GM19324 (cell line): ENCODE measurements around the gene IL4R.
A peak's percentile ranks its signal among the peaks of the same experiment; 100 is the strongest.
"Not testable (repeated sequence)": the region's sequence is repeated elsewhere in the genome, so short reads cannot be mapped to it uniquely, and the experiment has no call there.

ENCODE experiments used
- ATAC-seq: cut with Tn5 transposase; IDR thresholded peaks from one replicate; pipeline ENCODE4 v1.9.1; 2021; ENCODE audit warnings: mild to moderate bottlenecking, moderate library complexity; ENCODE audit not compliant: unreplicated experiment, low FRiP score

The IL4R gene

GRCh38 chr16:27313422-27314160 lies at the start of gene IL4R:
TSS of gene IL4R (plus strand) at chr16:27313974. CDS start at chr16:27340204, 26,230 bp downstream.
- ATAC-seq: peak; percentile 61

- no peak for ATAC-seq
These were observed 49.6 kb upstream of the IL4R start for GRCh38 chr16:27264151-27264550.

GRCh38 chr16:27265982-27266381 lies 47.8 kb upstream of the IL4R start:
- no peak for ATAC-seq

GRCh38 chr16:27267037-27267677 lies 46.6 kb upstream of the IL4R start:
- ATAC-seq: no peak

GRCh38 chr16:27268376-27269299 lies 45.1 kb upstream of the IL4R start, which contains the start of gene NSMCE1:
TSS of gene NSMCE1 (minus strand) at chr16:27268772. CDS start at chr16:27257570, 11,202 bp downstream.
- ATAC-seq: peak; percentile 82

GRCh38 chr16:27269300-27270150 lies 44.2 kb upstream of the IL4R start:
- no peak for ATAC-seq

GRCh38 chr16:27270349-27270748 lies 43.4 kb upstream of the IL4R start:
- ATAC-seq: no peak

GRCh38 chr16:27272076-27272475 lies 41.7 kb upstream of the IL4R start:
- ATAC-seq: no peak

GRCh38 chr16:27272697-27273096 lies 41.1 kb upstream of the IL4R start:
- not testable (repeated sequence) for ATAC-seq

GRCh38 chr16:27273330-27273669 lies 40.5 kb upstream of the IL4R start:
- ATAC-seq: no peak

- no peak for ATAC-seq
These were observed 39.9 kb upstream of the IL4R start for GRCh38 chr16:27273670-27274423.

GRCh38 chr16:27274424-27274874 lies 39.3 kb upstream of the IL4R start:
- not testable (repeated sequence) for ATAC-seq

- no peak for ATAC-seq
These were observed 38.4 kb upstream of the IL4R start for GRCh38 chr16:27275394-27275793.

GRCh38 chr16:27281243-27281642 lies 32.5 kb upstream of the IL4R start:
- no peak for ATAC-seq

- ATAC-seq: no peak
These were observed 28.7 kb upstream of the IL4R start for GRCh38 chr16:27284865-27285675.

- ATAC-seq: no peak
These were observed 28.0 kb upstream of the IL4R start for GRCh38 chr16:27285676-27286196.

- ATAC-seq: no peak
These were observed 27.3 kb upstream of the IL4R start for GRCh38 chr16:27286451-27286850.
